ENCODE results near the gene MRPL12. TPM values are rescaled to one million over a fixed set of nuclear protein-coding genes. Genes with fewer than 3 reads are reported as not detected.

MRPL12 gene
- total and polyA plus RNA-seq, 7 donors, result 93.0 to 558 (median 175) TPM

DNA sequence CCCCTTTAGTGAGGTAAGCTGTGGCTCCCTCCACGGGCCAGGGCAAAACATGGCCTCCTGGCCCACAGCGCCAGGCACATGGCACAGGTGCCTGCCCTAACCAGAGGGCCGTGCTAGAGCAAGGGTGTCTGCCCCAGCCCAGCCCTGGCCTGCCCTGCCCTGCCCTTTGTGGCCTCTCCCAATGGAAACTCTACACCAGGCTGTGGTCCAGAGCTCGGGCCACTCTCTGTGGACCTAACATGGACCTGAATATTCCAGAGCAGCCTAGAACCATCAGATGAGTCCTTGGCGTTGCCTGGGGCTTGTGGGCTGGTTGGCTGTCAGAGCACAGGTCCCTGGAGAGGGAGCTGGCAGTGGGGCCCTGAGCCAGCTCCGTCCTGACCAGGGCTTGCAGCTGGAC lies 8.0 kb upstream of the MRPL12 start:
- H3K9me3 ChIP-seq, result no peaks in the 10 kb centered on the region
- intact Hi-C loops (cut with DNase I), result no loop called here
- WGBS, 3 donors, result 68 to 75% (median 70%) methylated on average over 6 of the region's 6 CpGs
- H3K4me1 ChIP-seq, result peaks cover 14% of the 10 kb centered on the region
- TF ChIP-seq, protein P1, sequence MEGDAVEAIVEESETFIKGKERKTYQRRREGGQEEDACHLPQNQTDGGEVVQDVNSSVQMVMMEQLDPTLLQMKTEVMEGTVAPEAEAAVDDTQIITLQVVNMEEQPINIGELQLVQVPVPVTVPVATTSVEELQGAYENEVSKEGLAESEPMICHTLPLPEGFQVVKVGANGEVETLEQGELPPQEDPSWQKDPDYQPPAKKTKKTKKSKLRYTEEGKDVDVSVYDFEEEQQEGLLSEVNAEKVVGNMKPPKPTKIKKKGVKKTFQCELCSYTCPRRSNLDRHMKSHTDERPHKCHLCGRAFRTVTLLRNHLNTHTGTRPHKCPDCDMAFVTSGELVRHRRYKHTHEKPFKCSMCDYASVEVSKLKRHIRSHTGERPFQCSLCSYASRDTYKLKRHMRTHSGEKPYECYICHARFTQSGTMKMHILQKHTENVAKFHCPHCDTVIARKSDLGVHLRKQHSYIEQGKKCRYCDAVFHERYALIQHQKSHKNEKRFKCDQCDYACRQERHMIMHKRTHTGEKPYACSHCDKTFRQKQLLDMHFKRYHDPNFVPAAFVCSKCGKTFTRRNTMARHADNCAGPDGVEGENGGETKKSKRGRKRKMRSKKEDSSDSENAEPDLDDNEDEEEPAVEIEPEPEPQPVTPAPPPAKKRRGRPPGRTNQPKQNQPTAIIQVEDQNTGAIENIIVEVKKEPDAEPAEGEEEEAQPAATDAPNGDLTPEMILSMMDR (IDR thresholded peaks at IDR 0.05), result no peak
- no peak for ATAC-seq
- H3K4me3 ChIP-seq, result no peak overlapping the region
- no peak overlapping the region for H3K27ac ChIP-seq
- DNase-seq, result no peak
- H3K27me3 ChIP-seq (ENCODE audit: insufficient read depth in 3 of 3, low read length in 2 of 3), result no peaks in the 10 kb centered on the region
- H3K36me3 ChIP-seq (ENCODE audit: insufficient read depth in 1 of 2, low read depth in 1 of 2), result peaks cover 0 to 99% of the 10 kb centered on the region in 2 donors

DNA sequence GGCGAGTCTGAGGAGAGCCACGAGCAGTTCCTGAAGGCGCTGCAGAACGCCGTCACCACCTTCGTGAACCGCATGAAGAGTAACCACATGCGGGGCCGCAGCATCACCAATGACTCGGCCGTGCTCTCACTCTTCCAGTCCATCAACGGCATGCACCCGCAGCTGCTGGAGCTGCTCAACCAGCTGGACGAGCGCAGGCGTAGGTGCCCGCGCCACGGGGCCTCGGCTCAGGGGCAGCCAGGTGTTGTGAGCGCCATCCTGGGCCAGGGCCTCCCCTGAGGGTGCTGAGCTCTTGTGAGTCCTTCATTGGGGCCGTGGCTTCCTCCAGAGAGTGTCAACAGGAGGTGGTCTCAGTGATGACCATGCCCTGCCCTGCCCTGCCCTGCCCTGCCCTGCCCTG lies 7.4 kb upstream of the MRPL12 start:
- ATAC-seq (no peak), DNase-seq (no peak)
- TF ChIP-seq, protein P1 (IDR thresholded peaks at IDR 0.05), result no peak
- intact Hi-C loops (cut with DNase I), result no loop called here
- Histone ChIP-seq H3K27me3 (ENCODE audit: insufficient read depth in 3 of 3, low read length in 2 of 3) (no peaks in the 10 kb centered on the region), H3K36me3 (ENCODE audit: insufficient read depth in 1 of 2, low read depth in 1 of 2) (peaks cover 0 to 99% of the 10 kb centered on the region in 2 donors), H3K9me3 (no peaks in the 10 kb centered on the region), H3K4me3 (no peak overlapping the region), H3K27ac (no peak overlapping the region), H3K4me1 (peaks cover 14% of the 10 kb centered on the region)
- 88 to 93% (median 89%) methylated on average over 22 of the region's 22 CpGs for WGBS, 3 donors

DNA sequence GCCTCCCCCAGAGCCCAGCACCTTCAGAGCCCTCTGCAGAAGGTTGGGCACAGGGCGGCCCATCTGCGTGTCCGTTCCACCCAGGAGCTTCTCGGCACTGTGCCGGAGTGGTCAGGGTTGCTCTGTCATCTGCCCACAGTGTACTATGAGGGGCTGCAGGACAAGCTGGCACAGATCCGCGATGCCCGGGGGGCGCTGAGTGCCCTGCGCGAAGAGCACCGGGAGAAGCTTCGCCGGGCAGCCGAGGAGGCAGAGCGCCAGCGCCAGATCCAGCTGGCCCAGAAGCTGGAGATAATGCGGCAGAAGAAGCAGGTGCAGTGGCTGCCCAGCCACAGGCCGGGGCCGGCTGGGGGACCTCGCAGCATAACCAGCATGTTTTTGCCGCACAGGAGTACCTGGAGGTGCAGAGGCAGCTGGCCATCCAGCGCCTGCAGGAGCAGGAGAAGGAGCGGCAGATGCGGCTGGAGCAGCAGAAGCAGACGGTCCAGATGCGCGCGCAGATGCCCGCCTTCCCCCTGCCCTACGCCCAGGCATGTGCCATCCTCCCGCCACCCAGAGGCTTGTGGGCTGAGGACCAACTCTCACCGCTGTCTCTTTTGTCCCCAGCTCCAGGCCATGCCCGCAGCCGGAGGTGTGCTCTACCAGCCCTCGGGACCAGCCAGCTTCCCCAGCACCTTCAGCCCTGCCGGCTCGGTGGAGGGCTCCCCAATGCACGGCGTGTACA lies 6.8 kb upstream of the MRPL12 start:
- no peaks in the 10 kb centered on the region for H3K9me3 ChIP-seq
- no peaks in the 10 kb centered on the region for H3K27me3 ChIP-seq (ENCODE audit: insufficient read depth in 3 of 3, low read length in 2 of 3)
- peaks cover 20% of the 10 kb centered on the region for H3K4me1 ChIP-seq
- intact Hi-C loops (cut with DNase I), result no loop called here
- H3K4me3 ChIP-seq, result no peak overlapping the region
- 79 to 86% (median 79%) methylated on average over 40 of the region's 40 CpGs for WGBS, 3 donors
- ATAC-seq (no peak), DNase-seq (no peak)
- TF ChIP-seq, protein P1 (IDR thresholded peaks at IDR 0.05), result no peak
- peaks cover 1 to 99% of the 10 kb centered on the region in 2 donors for H3K36me3 ChIP-seq (ENCODE audit: insufficient read depth in 1 of 2, low read depth in 1 of 2)
- peak overlapping the region; percentile 78 for H3K27ac ChIP-seq

DNA sequence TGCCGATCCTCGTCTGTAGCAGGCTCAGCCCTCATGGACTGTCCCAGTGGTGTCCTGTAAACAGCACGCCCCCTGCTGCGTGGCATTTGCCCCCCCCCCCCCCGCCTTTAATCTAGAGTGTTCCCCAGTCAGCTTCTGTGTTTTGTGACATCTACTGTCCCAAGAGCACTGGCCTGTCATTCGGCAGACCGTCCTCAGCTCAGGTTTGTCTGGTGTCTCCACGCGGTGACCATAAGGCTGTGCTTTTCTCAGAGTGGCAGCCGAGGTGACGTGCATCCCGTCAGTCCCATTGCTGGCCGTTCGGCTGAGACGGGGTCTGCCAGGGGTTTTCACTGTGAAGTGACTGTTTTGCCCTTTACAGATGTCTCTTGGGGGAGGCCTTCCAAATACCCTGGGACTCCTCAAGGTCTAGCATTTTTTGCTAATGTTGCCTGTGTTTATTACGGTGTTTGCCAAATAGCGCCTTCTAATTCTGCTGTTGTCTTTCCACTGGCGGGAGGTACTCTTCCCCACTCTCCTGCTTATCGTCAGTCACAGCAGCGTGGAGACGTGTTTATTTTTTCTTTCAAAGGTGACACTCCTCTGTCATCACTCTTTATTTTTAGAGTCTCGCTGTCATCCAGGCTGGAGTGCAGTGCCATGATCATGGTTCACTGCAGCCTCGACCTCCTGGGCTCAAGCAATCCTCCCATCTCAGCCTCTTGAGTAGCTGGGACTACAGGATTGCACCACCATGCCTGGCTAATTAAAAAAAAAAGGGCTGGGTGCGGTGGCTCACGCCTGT lies 5.7 kb upstream of the MRPL12 start:
- TF ChIP-seq, protein P1 (IDR thresholded peaks at IDR 0.05), result no peak
- 59 to 72% (median 59%) methylated on average over 23 to 25 of the region's 25 CpGs for WGBS, 3 donors
- Histone ChIP-seq H3K4me3 (no peak overlapping the region), H3K9me3 (no peaks in the 10 kb centered on the region), H3K27ac (peak overlapping the region; percentile 78), H3K27me3 (ENCODE audit: insufficient read depth in 3 of 3, low read length in 2 of 3) (no peaks in the 10 kb centered on the region), H3K36me3 (ENCODE audit: insufficient read depth in 1 of 2, low read depth in 1 of 2) (peaks cover 4 to 93% of the 10 kb centered on the region in 2 donors), H3K4me1 (peaks cover 29% of the 10 kb centered on the region)
- ATAC-seq (peak; percentile 27 to 73 (median 72)), DNase-seq (no peak)
- intact Hi-C loops (cut with DNase I), result no loop called here

All from psoas muscle (tissue), 8 donors.